WTC11 (cell line): ENCODE results near the gene LZTS2. TPM values are rescaled to one million over a fixed set of nuclear protein-coding genes. Genes with fewer than 3 reads are reported as not detected.
"Not testable (repeated sequence)": the region's sequence is repeated elsewhere in the genome, so short reads cannot be mapped to it uniquely, and the experiment has no call there.

Experiments
- ATAC-seq: fragments of 200-7000 bp; cut with Tn5 transposase; 2 replicates; pipeline ENCODE4 v1.10.0; 2021; ENCODE audit warnings: mild to moderate bottlenecking, moderate library complexity
- CTCF ChIA-PET: fragments of 300-600 bp; sonication (Branson Sonifier 250); formaldehyde crosslinking; loops from one replicate; lab custom pipeline; 2021; ENCODE audit warnings: antibody characterized with exemption; lab: Charles Lee
- POLR2A ChIA-PET: fragments of 350-600 bp; sonication (Branson Sonifier 250); formaldehyde crosslinking; loops from one replicate; lab custom pipeline; 2021; ENCODE audit warnings: antibody characterized with exemption; lab: Charles Lee
- DNase-seq: peaks from one replicate; pipeline ENCODE4 v3.0.0; 2021; ENCODE audit warnings: low spot score
- H3K27ac Mint-ChIP-seq: 2 replicates; pipeline ENCODE4 v1.8.0; 2021; ENCODE audit warnings: mixed read lengths
- H3K27me3 Mint-ChIP-seq: 2 replicates; pipeline ENCODE4 v1.8.0; 2021; ENCODE audit warnings: low read depth, mild to moderate bottlenecking, moderate library complexity, mixed read lengths
- H3K36me3 Mint-ChIP-seq: 2 replicates; pipeline ENCODE4 v1.8.0; 2021; ENCODE audit warnings: mixed read lengths
- H3K4me1 Mint-ChIP-seq: 2 replicates; pipeline ENCODE4 v1.8.0; 2022; ENCODE audit warnings: mixed read lengths
- H3K4me3 Mint-ChIP-seq: 2 replicates; pipeline ENCODE4 v1.8.0; 2021; ENCODE audit warnings: mild to moderate bottlenecking, moderate library complexity, mixed read lengths
- H3K9me3 Mint-ChIP-seq: 2 replicates; pipeline ENCODE4 v1.8.0; 2021; ENCODE audit warnings: mixed read lengths
- ATF1 ChIP-seq: sonication (generic); formaldehyde crosslinking; IDR thresholded peaks from 2 replicates; pipeline ENCODE4 v1.8.1; 2023; ENCODE audit warnings: mild to moderate bottlenecking, moderate library complexity, missing genetic modification reagents
- CDX4 ChIP-seq: fragments of 250-450 bp; sonication (Bioruptor Pico); IDR thresholded peaks from 2 replicates; pipeline ENCODE4 v1.9.0; 2021; ENCODE audit warnings: moderate library complexity, mild to moderate bottlenecking, inconsistent platforms, borderline replicate concordance
- CREM ChIP-seq: sonication (generic); formaldehyde crosslinking; IDR thresholded peaks from 2 replicates; pipeline ENCODE4 v1.8.1; 2022; ENCODE audit warnings: mild to moderate bottlenecking, missing genetic modification reagents, moderate library complexity
- FOXK1 ChIP-seq: sonication (generic); formaldehyde crosslinking; IDR thresholded peaks from 2 replicates; pipeline ENCODE4 v1.8.0; 2022; ENCODE audit warnings: mild to moderate bottlenecking, moderate library complexity, missing genetic modification reagents
- NFYB ChIP-seq: sonication (generic); formaldehyde crosslinking; conservative IDR thresholded peaks from 2 replicates; pipeline ENCODE4 v1.8.0; 2022; ENCODE audit warnings: low read depth, missing genetic modification reagents
- NR2C2 ChIP-seq: sonication (generic); formaldehyde crosslinking; IDR thresholded peaks from 2 replicates; pipeline ENCODE4 v1.8.0; 2022; ENCODE audit warnings: mild to moderate bottlenecking, missing genetic modification reagents
- SMAD4 ChIP-seq: sonication (generic); formaldehyde crosslinking; IDR thresholded peaks from 2 replicates; pipeline ENCODE4 v1.8.0; 2022; ENCODE audit warnings: mild to moderate bottlenecking, missing genetic modification reagents
- STAT6 ChIP-seq: sonication (generic); formaldehyde crosslinking; conservative IDR thresholded peaks from 2 replicates; pipeline ENCODE4 v1.8.1; 2023; ENCODE audit warnings: mild to moderate bottlenecking, low read depth, missing genetic modification reagents, moderate library complexity
- TEAD4 ChIP-seq: sonication (generic); formaldehyde crosslinking; IDR thresholded peaks from 2 replicates; pipeline ENCODE4 v1.8.0; 2022; ENCODE audit warnings: mild to moderate bottlenecking, missing genetic modification reagents
- USF2 ChIP-seq: sonication (generic); formaldehyde crosslinking; IDR thresholded peaks from 2 replicates; pipeline ENCODE4 v1.8.1; 2023; ENCODE audit warnings: mild to moderate bottlenecking, missing genetic modification reagents, moderate library complexity
- ZBTB43 ChIP-seq: sonication (generic); formaldehyde crosslinking; IDR thresholded peaks from 2 replicates; pipeline ENCODE4 v1.8.1; 2023; ENCODE audit warnings: mild to moderate bottlenecking, missing genetic modification reagents
- total RNA-seq: library from RNA; stranded (reverse); gene quantifications from 3 replicates; pipeline ENCODE4 v1.2.3, GENCODE V29; 2021
- TF ChIP-seq, protein P1 (sequence below): sonication (generic); formaldehyde crosslinking; IDR thresholded peaks from 2 replicates; pipeline ENCODE4 v1.8.0; 2022; ENCODE audit warnings: mild to moderate bottlenecking, missing genetic modification reagents
- TF ChIP-seq, protein P2 (sequence below): sonication (generic); formaldehyde crosslinking; IDR thresholded peaks from 2 replicates; pipeline ENCODE4 v1.8.1; 2022; ENCODE audit warnings: mild to moderate bottlenecking, missing genetic modification reagents, moderate library complexity, borderline replicate concordance
- TF ChIP-seq, protein P3 (sequence below): sonication (generic); formaldehyde crosslinking; IDR thresholded peaks from 2 replicates; pipeline ENCODE4 v1.8.0; 2022; ENCODE audit warnings: mild to moderate bottlenecking, missing genetic modification reagents

Gene LZTS2
- total RNA-seq, 1 experiment from 2014 or later = 84.6 TPM

DNA sequence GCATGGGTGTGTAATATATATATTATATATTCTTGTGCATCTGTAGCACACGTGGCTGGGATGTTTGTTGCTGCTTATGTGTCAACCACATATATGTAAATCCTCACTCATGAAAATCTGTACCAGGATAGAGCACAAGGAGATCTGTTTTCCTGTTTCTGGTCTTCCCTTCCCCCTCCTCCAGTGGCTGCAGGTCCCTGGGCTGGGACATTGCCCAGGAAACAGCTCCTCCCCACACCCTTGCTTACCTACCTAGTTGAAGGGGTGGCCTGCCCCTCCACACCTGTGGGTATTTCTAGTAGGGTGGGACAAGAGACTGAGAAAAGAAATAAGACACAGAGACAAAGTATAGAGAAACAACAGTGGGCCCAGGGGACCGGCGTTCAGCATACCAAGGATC, 33.7 kb downstream of the LZTS2 start:
- CTCF ChIA-PET = interaction anchor here (4.6 kb wide), 1 partner anchor 22 kb away, joined by 48 read pairs; no protein-coding TSS in a partner anchor
- H3K9me3 Mint-ChIP-seq = no peaks in the 10 kb centered on the region

GRCh38 chr10:101034404-101034803, 34.8 kb downstream of the LZTS2 start:
- H3K4me3 Mint-ChIP-seq, ATAC-seq, H3K27ac Mint-ChIP-seq, H3K9me3 Mint-ChIP-seq, H3K36me3 Mint-ChIP-seq, DNase-seq, POLR2A ChIA-PET: not testable (repeated sequence)
- H3K27me3 Mint-ChIP-seq = peaks cover 65% of the 10 kb centered on the region
- CTCF ChIA-PET = interaction anchor here (0.6 to 9.7 kb wide), 6 partner anchors 16 to 432 kb away, joined by 3 to 143 read pairs (median 4); no protein-coding TSS in a partner anchor
- H3K4me1 Mint-ChIP-seq = peaks cover 22% of the 10 kb centered on the region

More for the DNA sequence above, 33.7 kb downstream of the LZTS2 start:
- no peak for DNase-seq
- POLR2A ChIA-PET = no interaction called here
- no peak overlapping the region for H3K27ac Mint-ChIP-seq
- TF ChIP-seq CREM (CRISPR knock-in tag) = no peak
- TF ChIP-seq NFYB (CRISPR knock-in tag) = no peak
- TF ChIP-seq, protein P1, sequence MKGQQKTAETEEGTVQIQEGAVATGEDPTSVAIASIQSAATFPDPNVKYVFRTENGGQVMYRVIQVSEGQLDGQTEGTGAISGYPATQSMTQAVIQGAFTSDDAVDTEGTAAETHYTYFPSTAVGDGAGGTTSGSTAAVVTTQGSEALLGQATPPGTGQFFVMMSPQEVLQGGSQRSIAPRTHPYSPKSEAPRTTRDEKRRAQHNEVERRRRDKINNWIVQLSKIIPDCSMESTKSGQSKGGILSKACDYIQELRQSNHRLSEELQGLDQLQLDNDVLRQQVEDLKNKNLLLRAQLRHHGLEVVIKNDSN = no peak
- TF ChIP-seq NR2C2 = no peak
- TF ChIP-seq USF2 (CRISPR knock-in tag) = no peak
- no peak for TF ChIP-seq ATF1 (CRISPR knock-in tag)
- no peak for TF ChIP-seq ZBTB43 (CRISPR knock-in tag)
- no peak for TF ChIP-seq STAT6 (CRISPR knock-in tag)
- no peak for TF ChIP-seq TEAD4 (CRISPR knock-in tag)
- no peak for TF ChIP-seq CDX4
- TF ChIP-seq, protein P2, sequence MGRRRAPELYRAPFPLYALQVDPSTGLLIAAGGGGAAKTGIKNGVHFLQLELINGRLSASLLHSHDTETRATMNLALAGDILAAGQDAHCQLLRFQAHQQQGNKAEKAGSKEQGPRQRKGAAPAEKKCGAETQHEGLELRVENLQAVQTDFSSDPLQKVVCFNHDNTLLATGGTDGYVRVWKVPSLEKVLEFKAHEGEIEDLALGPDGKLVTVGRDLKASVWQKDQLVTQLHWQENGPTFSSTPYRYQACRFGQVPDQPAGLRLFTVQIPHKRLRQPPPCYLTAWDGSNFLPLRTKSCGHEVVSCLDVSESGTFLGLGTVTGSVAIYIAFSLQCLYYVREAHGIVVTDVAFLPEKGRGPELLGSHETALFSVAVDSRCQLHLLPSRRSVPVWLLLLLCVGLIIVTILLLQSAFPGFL (CRISPR knock-in tag) = no peak
- no peak for TF ChIP-seq SMAD4 (CRISPR knock-in tag)
- TF ChIP-seq, protein P3, sequence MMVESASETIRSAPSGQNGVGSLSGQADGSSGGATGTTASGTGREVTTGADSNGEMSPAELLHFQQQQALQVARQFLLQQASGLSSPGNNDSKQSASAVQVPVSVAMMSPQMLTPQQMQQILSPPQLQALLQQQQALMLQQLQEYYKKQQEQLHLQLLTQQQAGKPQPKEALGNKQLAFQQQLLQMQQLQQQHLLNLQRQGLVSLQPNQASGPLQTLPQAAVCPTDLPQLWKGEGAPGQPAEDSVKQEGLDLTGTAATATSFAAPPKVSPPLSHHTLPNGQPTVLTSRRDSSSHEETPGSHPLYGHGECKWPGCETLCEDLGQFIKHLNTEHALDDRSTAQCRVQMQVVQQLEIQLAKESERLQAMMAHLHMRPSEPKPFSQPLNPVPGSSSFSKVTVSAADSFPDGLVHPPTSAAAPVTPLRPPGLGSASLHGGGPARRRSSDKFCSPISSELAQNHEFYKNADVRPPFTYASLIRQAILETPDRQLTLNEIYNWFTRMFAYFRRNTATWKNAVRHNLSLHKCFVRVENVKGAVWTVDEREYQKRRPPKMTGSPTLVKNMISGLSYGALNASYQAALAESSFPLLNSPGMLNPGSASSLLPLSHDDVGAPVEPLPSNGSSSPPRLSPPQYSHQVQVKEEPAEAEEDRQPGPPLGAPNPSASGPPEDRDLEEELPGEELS = no peak
- no peak for TF ChIP-seq FOXK1 (CRISPR knock-in tag)
- TF ChIP-seq, all 79 proteins: peak for 0
- H3K27me3 Mint-ChIP-seq = peaks cover 67% of the 10 kb centered on the region
- H3K36me3 Mint-ChIP-seq = no peaks in the 10 kb centered on the region
- peaks cover 26% of the 10 kb centered on the region for H3K4me1 Mint-ChIP-seq
- no peak overlapping the region for H3K4me3 Mint-ChIP-seq
- no peak for ATAC-seq
